HG03175 (cell line): Measurements from ENCODE around the gene TUBB3.
"Not testable (repeated sequence)": the region's sequence is repeated elsewhere in the genome, so short reads cannot be mapped to it uniquely, and the experiment has no call there.

Experiments used
- ATAC-seq: cut with Tn5 transposase; IDR thresholded peaks from one replicate; pipeline ENCODE4 v1.9.1; 2021; ENCODE audit warnings: mild to moderate bottlenecking, moderate library complexity; ENCODE audit not compliant: unreplicated experiment

Gene TUBB3

DNA sequence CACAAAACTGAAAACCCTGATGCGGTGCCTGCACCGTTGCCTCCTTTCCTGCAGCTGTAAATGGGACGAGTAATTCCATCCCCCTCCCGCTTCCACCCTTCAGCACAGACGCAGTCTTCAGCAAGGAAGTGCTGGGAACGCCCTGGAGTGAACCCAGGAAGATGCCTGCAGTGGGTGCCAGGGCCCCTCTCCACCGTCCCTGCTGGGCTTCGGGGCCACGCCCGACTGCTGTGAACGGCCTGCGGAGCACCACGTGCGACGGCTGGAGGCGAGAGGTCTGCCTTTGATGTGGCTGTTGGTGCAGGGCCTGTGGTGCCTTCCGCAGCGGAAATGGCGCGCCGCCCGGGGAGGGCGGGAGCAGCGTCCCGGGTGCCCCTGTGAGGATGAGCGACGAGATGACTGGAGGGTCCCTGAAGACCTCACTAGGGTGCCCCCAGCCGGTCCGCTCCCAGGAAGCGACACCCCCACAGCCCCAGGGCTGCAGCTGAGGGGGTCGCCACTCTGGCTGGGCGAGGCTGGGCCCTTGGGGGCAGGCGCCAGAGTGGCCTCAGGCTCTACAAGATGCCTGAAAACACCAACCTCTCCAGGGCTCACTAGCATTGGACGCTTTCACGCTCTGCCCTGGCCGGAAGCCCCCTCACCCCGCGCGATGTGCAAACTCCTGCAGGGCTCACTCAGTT is 5.2 kb upstream of the TUBB3 start:
- peak; percentile 81 for ATAC-seq

DNA sequence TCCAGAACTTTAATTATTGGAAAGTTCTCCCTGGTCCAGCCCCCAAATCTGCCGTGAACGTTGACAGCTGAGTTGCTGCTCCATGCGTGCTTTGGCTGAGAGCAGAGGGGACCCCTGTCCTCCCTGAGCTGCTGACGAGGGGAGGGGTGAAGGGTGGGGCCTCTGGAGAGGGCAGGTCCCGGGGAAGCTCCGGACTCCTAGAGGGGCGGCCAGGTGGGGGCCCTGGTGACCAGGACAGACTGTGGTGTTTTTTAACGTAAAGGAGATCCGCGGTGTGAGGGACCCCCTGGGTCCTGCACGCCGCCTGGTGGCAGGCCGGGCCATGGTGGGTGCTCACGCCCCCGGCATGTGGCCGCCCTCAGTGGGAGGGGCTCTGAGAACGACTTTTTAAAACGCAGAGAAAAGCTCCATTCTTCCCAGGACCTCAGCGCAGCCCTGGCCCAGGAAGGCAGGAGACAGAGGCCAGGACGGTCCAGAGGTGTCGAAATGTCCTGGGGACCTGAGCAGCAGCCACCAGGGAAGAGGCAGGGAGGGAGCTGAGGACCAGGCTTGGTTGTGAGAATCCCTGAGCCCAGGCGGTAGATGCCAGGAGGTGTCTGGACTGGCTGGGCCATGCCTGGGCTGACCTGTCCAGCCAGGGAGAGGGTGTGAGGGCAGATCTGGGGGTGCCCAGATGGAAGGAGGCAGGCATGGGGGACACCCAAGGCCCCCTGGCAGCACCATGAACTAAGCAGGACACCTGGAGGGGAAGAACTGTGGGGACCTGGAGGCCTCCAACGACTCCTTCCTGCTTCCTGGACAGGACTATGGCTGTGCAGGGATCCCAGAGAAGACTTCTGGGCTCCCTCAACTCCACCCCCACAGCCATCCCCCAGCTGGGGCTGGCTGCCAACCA is 4.4 kb upstream of the TUBB3 start, which contains the start of gene MC1R:
TSS of gene MC1R (plus strand) at position 410 of the 895 bp plus-strand sequence. CDS start at position 807, 397 bp downstream.
- ATAC-seq = no peak

- no peak for ATAC-seq
These were observed 3.4 kb upstream of the TUBB3 start for GRCh38 chr16:89919535-89920406.

GRCh38 chr16:89920723-89921122 is 2.4 kb upstream of the TUBB3 start:
- ATAC-seq = no peak

- no peak for ATAC-seq
These were observed 1.9 kb upstream of the TUBB3 start for GRCh38 chr16:89921131-89921701.

- ATAC-seq = no peak
These were observed 1.3 kb upstream of the TUBB3 start for GRCh38 chr16:89921702-89922476.

GRCh38 chr16:89922477-89922883 is 662 bp upstream of the TUBB3 start:
- no peak for ATAC-seq

GRCh38 chr16:89923640-89924296 is 626 bp downstream of the TUBB3 start:
- ATAC-seq = no peak

DNA sequence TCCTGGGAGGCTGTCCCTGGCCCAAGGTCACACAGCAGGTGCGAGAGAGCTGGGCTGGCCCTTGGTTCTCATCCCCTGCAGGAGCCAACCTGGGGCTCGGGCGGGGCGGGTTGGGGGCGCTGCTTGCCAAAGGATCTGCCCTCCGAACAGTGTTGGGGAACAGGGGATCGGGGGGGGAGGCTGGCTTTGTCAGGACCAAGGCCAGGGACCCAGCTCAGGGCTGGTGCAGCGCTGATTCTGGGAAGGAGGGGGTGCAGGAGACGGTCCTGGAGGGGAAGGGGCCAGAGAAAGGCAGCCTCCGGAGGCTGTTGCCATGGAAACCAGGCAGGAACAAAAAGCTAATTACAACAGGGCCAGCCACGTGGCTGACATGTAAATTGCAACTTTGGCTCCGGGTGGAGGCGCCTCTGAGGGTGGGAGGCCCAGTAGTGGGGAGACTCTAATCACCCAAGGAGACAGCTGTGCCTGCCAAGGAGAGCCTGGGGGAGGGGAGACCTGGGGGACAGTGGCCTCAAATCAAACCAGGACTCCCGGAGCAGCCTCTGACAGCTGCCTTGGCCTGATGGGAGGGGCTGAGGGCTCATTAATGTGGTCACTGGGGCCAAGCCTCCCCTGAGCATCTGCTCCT is 1.3 kb downstream of the TUBB3 start:
- ATAC-seq = no peak

DNA sequence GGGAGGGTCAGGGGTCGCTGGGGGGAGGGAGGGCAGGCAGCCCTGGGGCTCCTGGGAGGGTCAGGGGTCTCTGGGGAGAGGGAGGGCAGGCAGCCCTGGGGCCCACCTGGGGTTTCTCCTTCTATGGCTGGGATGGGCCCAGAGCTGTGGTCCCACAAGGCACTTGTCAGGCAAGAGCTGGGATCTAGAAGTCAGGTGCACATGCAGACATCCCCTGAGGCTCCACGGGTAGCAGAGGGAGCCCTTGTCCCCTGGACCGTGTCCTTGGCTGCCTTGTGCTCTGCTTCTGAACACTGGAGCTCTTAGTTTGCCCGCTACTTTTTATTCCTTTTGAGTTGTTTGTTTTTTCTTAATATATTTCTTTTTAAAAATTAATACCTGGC is 1.8 kb downstream of the TUBB3 start:
- no peak for ATAC-seq

- ATAC-seq = no peak
These were observed 2.5 kb downstream of the TUBB3 start for GRCh38 chr16:89925596-89926079.

- ATAC-seq = no peak
These were observed 8.3 kb downstream of the TUBB3 start for GRCh38 chr16:89931305-89931896.

GRCh38 chr16:89931964-89932363 is 8.8 kb downstream of the TUBB3 start:
- no peak for ATAC-seq

DNA sequence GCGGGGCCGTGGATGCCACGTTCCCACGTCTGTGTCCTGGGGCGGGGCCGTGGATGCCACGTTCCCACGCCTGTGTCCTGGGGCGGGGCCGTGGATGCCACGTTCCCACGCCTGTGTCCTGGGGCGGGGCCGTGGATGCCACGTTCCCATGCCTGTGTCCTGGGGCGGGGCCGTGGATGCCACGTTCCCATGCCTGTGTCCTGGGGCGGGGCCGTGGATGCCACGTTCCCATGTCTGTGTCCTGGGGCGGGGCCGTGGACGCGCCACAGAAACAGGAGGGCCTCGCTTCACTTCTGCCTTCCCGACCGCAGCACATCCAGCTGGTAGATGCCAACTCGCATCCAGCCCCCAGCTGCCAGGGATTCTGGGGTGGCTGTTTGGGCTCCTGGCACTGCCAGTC is 10.9 kb downstream of the TUBB3 start:
- not testable (repeated sequence) for ATAC-seq

- ATAC-seq = no peak
These were observed 11.7 kb downstream of the TUBB3 start for GRCh38 chr16:89934611-89935553.

DNA sequence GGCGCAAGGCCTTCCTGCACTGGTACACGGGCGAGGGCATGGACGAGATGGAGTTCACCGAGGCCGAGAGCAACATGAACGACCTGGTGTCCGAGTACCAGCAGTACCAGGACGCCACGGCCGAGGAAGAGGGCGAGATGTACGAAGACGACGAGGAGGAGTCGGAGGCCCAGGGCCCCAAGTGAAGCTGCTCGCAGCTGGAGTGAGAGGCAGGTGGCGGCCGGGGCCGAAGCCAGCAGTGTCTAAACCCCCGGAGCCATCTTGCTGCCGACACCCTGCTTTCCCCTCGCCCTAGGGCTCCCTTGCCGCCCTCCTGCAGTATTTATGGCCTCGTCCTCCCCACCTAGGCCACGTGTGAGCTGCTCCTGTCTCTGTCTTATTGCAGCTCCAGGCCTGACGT is 12.5 kb downstream of the TUBB3 start:
- ATAC-seq = not testable (repeated sequence)

GRCh38 chr16:89936034-89936433 is 12.9 kb downstream of the TUBB3 start:
- ATAC-seq = no peak
